ENCODE data around the gene MFSD6. TPM values are rescaled to one million over a fixed set of nuclear protein-coding genes. Genes with fewer than 3 reads are reported as not detected.

The MFSD6 gene
- total and polyA plus RNA-seq, 4 donors, result 11.7 to 61.7 (median 37.4) TPM

DNA sequence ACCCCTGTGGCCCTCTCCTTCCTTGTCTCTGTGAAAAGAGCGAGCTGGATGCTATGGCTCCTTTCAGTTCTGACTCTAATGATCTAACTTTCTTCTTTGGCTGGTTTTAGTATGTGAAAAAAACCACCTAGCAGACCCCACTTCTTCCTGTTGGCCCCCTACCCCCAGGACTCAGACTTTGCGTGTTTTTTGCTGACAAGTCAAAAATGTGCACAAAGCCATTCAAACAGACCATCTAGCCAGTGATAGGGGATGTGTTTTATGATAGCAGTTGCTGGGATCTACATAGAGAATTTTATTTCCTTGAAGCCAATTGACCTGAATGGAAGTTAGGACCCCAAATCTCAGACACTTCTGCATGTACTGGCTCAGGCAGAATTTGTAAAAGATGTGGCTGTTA, 49.1 kb downstream of the MFSD6 start:
- no peak overlapping the region for H3K9ac ChIP-seq (ENCODE audit: insufficient read depth in 1 of 2, low read length in 2 of 2)
- H3K27me3 ChIP-seq (ENCODE audit: control insufficient read depth in 3 of 3, insufficient read depth in 3 of 3, low read length in 2 of 3), result no peaks in the 10 kb centered on the region
- H3K36me3 ChIP-seq (ENCODE audit: control insufficient read depth in 4 of 4, insufficient read depth in 4 of 4, low read length in 4 of 4), result peaks cover 0 to 3% (median under 1%) of the 10 kb centered on the region in 4 donors
- WGBS, 2 donors, result 95 to 97% methylated on average over 2 of the region's 2 CpGs
- H3K27ac ChIP-seq (ENCODE audit: low read depth in 1 of 2, low read length in 1 of 2), result no peak overlapping the region
- no peak overlapping the region for H3K4me3 ChIP-seq
- TF ChIP-seq, protein P1, sequence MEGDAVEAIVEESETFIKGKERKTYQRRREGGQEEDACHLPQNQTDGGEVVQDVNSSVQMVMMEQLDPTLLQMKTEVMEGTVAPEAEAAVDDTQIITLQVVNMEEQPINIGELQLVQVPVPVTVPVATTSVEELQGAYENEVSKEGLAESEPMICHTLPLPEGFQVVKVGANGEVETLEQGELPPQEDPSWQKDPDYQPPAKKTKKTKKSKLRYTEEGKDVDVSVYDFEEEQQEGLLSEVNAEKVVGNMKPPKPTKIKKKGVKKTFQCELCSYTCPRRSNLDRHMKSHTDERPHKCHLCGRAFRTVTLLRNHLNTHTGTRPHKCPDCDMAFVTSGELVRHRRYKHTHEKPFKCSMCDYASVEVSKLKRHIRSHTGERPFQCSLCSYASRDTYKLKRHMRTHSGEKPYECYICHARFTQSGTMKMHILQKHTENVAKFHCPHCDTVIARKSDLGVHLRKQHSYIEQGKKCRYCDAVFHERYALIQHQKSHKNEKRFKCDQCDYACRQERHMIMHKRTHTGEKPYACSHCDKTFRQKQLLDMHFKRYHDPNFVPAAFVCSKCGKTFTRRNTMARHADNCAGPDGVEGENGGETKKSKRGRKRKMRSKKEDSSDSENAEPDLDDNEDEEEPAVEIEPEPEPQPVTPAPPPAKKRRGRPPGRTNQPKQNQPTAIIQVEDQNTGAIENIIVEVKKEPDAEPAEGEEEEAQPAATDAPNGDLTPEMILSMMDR (IDR thresholded peaks at IDR 0.05; ENCODE audit: control extremely low read depth, extremely low read depth), result no peak
- ATAC-seq (ENCODE audit: insufficient read depth, low FRiP score) (no peak), DNase-seq (no peak)
- peaks cover 0 to 2% (median 0%) of the 10 kb centered on the region in 5 donors for H3K4me1 ChIP-seq (ENCODE audit: control insufficient read depth in 5 of 5, insufficient read depth in 5 of 5, low read length in 5 of 5)
- peaks cover 0 to 2% (median 0%) of the 10 kb centered on the region in 4 donors for H3K9me3 ChIP-seq (ENCODE audit: control insufficient read depth in 4 of 4, insufficient read depth in 3 of 4, low read length in 3 of 4)

DNA sequence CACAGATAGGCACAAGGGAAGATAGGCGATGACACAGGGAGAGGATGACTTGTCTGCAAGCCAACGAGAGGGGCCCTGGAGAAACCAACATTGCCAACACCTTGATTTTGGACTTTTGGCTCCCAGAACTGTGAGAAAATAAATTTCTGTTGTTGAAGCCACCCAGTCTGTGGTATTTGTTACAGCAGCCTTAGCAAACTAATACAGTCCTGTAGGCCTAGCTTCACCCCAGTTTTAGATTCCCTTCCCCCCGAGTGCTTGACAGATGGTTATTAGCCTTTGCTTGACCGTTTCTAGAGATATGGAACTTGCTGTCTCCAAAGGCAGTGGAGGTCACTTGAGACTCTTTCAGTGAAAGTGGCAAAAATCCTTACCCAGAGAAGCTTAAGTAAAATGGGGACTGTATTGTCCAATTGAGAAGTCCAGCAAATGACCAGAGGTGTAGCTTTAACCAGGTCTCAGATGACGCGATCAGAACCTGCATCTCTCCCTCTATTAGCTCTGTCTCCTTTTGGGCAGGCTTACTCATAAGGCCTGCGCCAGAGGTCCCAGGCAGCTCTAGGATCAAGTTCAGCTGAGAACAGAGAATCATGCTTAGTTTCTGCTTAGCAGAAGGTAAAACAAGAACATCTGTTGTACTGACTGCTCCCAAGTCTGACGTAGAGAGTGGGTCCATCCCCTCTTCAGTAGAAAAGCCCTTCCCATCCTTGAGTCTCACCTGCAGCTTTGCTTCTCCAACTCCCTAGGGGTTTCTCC, 50.4 kb downstream of the MFSD6 start:
- H3K36me3 ChIP-seq (ENCODE audit: control insufficient read depth in 4 of 4, insufficient read depth in 4 of 4, low read length in 4 of 4), result peaks cover 0 to 5% (median under 1%) of the 10 kb centered on the region in 4 donors
- H3K9me3 ChIP-seq (ENCODE audit: control insufficient read depth in 4 of 4, insufficient read depth in 3 of 4, low read length in 3 of 4), result peaks cover 0 to 2% (median 0%) of the 10 kb centered on the region in 4 donors
- TF ChIP-seq, protein P1 (IDR thresholded peaks at IDR 0.05; ENCODE audit: control extremely low read depth, extremely low read depth), result no peak
- H3K4me3 ChIP-seq, result no peak overlapping the region
- DNase-seq, result no peak
- no peak for ATAC-seq (ENCODE audit: insufficient read depth, low FRiP score)
- peaks cover 0 to 6% (median 0%) of the 10 kb centered on the region in 5 donors for H3K4me1 ChIP-seq (ENCODE audit: control insufficient read depth in 5 of 5, insufficient read depth in 5 of 5, low read length in 5 of 5)
- H3K27me3 ChIP-seq (ENCODE audit: control insufficient read depth in 3 of 3, insufficient read depth in 3 of 3, low read length in 2 of 3), result no peaks in the 10 kb centered on the region
- H3K27ac ChIP-seq (ENCODE audit: low read depth in 1 of 2, low read length in 1 of 2), result peak overlapping the region in 1 of 2 donors; percentile 40
- H3K9ac ChIP-seq (ENCODE audit: insufficient read depth in 1 of 2, low read length in 2 of 2), result no peak overlapping the region
- 90 to 91% methylated on average over 8 of the region's 8 CpGs for WGBS, 2 donors

DNA sequence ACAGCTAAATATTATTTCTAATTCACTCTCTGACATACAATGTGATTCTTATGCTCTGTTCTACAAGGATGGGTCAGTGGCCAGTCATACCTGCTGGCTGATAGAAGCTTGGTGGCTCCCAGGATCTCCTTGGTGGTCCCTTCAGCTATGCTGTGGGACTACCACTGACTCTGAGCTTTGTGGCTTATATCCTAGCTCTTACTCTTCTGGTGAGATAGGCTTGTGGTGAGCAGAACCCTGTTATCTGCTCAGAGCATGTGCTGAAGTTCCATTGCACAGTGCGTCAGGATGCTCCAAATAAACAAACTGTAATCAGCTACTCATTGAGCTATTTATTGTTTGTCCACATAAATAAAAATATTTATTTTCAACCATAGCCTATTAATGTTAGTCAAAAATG, 51.7 kb downstream of the MFSD6 start:
- TF ChIP-seq, protein P1 (IDR thresholded peaks at IDR 0.05; ENCODE audit: control extremely low read depth, extremely low read depth), result no peak
- Histone ChIP-seq H3K36me3 (ENCODE audit: control insufficient read depth in 4 of 4, insufficient read depth in 4 of 4, low read length in 4 of 4) (peaks cover 0 to 5% (median under 1%) of the 10 kb centered on the region in 4 donors), H3K27me3 (ENCODE audit: control insufficient read depth in 3 of 3, insufficient read depth in 3 of 3, low read length in 2 of 3) (no peaks in the 10 kb centered on the region), H3K4me3 (no peak overlapping the region), H3K4me1 (ENCODE audit: control insufficient read depth in 5 of 5, insufficient read depth in 5 of 5, low read length in 5 of 5) (peaks cover 0 to 7% (median 0%) of the 10 kb centered on the region in 5 donors), H3K27ac (ENCODE audit: low read depth in 1 of 2, low read length in 1 of 2) (no peak overlapping the region), H3K9ac (ENCODE audit: insufficient read depth in 1 of 2, low read length in 2 of 2) (no peak overlapping the region), H3K9me3 (ENCODE audit: control insufficient read depth in 4 of 4, insufficient read depth in 3 of 4, low read length in 3 of 4) (peaks cover 0 to 2% (median 0%) of the 10 kb centered on the region in 4 donors)
- 66 to 73% methylated on average over 1 of the region's 1 CpG for WGBS, 2 donors
- DNase-seq, result no peak
- no peak for ATAC-seq (ENCODE audit: insufficient read depth, low FRiP score)

Data from lung (tissue), 12 donors.